Stimulated activated CD8-positive, alpha-beta memory T cell treated with anti-CD3 and anti-CD28 coated beads, Interleukin-15, amount 100 ng/mL, for 24 hours (primary cell): ENCODE data around the gene RPH3AL.
"Not testable (repeated sequence)": the region's sequence is repeated elsewhere in the genome, so short reads cannot be mapped to it uniquely, and the experiment has no call there.

Source experiments
- DNase-seq: peaks from one replicate; pipeline ENCODE4 v3.0.0-alpha.2; 2020; ENCODE audit warnings: low read depth

Gene RPH3AL

GRCh38 chr17:282000-282911, 70.4 kb downstream of the RPH3AL start:
- DNase-seq: no peak

GRCh38 chr17:281365-281999, 71.1 kb downstream of the RPH3AL start:
- no peak for DNase-seq

GRCh38 chr17:280901-281300, 71.7 kb downstream of the RPH3AL start:
- DNase-seq: no peak

- no peak for DNase-seq
These were observed 72.4 kb downstream of the RPH3AL start for GRCh38 chr17:280216-280615.

- no peak for DNase-seq
These were observed 72.8 kb downstream of the RPH3AL start for GRCh38 chr17:279776-280175.

GRCh38 chr17:279331-279730, 73.3 kb downstream of the RPH3AL start:
- no peak for DNase-seq

- no peak for DNase-seq
These were observed 73.9 kb downstream of the RPH3AL start for GRCh38 chr17:278676-279059.

GRCh38 chr17:278055-278675, 74.4 kb downstream of the RPH3AL start:
- no peak for DNase-seq

- no peak for DNase-seq
These were observed 77.7 kb downstream of the RPH3AL start for GRCh38 chr17:274902-275301.

GRCh38 chr17:273981-274832, 78.4 kb downstream of the RPH3AL start:
- no peak for DNase-seq

- DNase-seq: not testable (repeated sequence)
These were observed 79.8 kb downstream of the RPH3AL start for GRCh38 chr17:272856-273255.

- DNase-seq: not testable (repeated sequence)
These were observed 80.5 kb downstream of the RPH3AL start for GRCh38 chr17:271928-272623.

- DNase-seq: no peak
These were observed 82.7 kb downstream of the RPH3AL start for GRCh38 chr17:269616-270514.

GRCh38 chr17:266701-267667, 85.6 kb downstream of the RPH3AL start:
- no peak for DNase-seq

- DNase-seq: no peak
These were observed 86.4 kb downstream of the RPH3AL start for GRCh38 chr17:266219-266618.

- no peak for DNase-seq
These were observed 86.9 kb downstream of the RPH3AL start for GRCh38 chr17:265718-266117.

- no peak for DNase-seq
These were observed 88.8 kb downstream of the RPH3AL start for GRCh38 chr17:263773-264172.

- DNase-seq: no peak
These were observed 89.3 kb downstream of the RPH3AL start for GRCh38 chr17:263271-263670.

GRCh38 chr17:261635-262034, 91.0 kb downstream of the RPH3AL start:
- DNase-seq: no peak
